Prostate gland (tissue), 2 donors: ENCODE measurements around the gene RAB1B.

ENCODE experiments used
- POLR2A ChIP-seq: fragments of 450-650 bp; IDR thresholded peaks from one replicate; pipeline ENCODE4 v1.6.1; 2016; ENCODE audit warnings: antibody characterized with exemption, mild to moderate bottlenecking
- POLR2AphosphoS5 ChIP-seq: sonication (generic); formaldehyde crosslinking; IDR thresholded peaks from one replicate; pipeline ENCODE4 v1.6.1; 2017; ENCODE audit warnings: antibody characterized with exemption
- TF ChIP-seq, protein P1 (sequence below), 4 experiments: fragments of 200-600 bp in 2 of 4; fragments of 450-650 bp in 2 of 4; sonication (generic) in 2 of 4; IDR thresholded peaks; 1 replicate in 3 of 4; 2 replicates in 1 of 4; pipeline ENCODE4 v1.5.1; 2016 to 2019; ENCODE audit warnings: antibody characterized with exemption in 4 of 4, mild to moderate bottlenecking in 2 of 4, moderate library complexity in 2 of 4

DNA sequence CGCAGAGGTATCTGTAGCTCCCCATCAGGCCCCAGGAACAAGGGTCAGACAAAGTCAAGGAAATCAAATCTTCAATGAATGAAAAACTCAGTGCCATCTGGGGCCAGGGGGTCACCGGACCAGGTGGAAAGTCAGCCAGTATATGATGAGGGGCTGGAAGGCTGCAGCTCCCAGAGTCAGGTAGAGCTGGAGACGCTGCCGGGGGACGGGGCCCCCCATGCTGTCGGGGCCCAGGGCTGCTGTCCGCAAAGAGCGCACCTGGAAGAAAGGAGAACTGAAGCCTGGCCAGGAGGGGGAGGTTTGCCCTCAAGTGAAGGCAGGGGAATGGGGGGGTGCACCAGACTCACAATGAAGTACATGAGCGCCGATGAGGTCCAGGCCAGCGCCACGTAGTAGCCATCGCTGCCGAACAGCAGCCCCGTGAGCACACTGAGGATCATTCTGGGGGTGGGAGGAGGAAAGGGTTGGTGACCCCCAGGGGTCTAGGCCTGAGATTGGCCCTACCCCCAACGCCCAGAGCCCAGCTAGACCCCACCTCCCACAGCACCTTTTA, 16.2 kb downstream of the RAB1B start:
- TF ChIP-seq, protein P1, sequence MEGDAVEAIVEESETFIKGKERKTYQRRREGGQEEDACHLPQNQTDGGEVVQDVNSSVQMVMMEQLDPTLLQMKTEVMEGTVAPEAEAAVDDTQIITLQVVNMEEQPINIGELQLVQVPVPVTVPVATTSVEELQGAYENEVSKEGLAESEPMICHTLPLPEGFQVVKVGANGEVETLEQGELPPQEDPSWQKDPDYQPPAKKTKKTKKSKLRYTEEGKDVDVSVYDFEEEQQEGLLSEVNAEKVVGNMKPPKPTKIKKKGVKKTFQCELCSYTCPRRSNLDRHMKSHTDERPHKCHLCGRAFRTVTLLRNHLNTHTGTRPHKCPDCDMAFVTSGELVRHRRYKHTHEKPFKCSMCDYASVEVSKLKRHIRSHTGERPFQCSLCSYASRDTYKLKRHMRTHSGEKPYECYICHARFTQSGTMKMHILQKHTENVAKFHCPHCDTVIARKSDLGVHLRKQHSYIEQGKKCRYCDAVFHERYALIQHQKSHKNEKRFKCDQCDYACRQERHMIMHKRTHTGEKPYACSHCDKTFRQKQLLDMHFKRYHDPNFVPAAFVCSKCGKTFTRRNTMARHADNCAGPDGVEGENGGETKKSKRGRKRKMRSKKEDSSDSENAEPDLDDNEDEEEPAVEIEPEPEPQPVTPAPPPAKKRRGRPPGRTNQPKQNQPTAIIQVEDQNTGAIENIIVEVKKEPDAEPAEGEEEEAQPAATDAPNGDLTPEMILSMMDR (IDR thresholded peaks at IDR 0.05), result no peak
- TF ChIP-seq POLR2A, result no peak
- no peak for TF ChIP-seq POLR2AphosphoS5
